Neutrophil (primary cell): ENCODE results near the gene BLVRB.
"Not testable (repeated sequence)": the region's sequence is repeated elsewhere in the genome, so short reads cannot be mapped to it uniquely, and the experiment has no call there.

Experiments
- H3K27ac ChIP-seq: fragments of 200-600 bp; sonication (generic); 2 replicates; pipeline ENCODE4 v1.5.1; 2016; ENCODE audit warnings: mild to moderate bottlenecking, moderate library complexity
- H3K27me3 ChIP-seq: fragments of 200-600 bp; sonication (generic); 2 replicates; pipeline ENCODE4 v1.6.0; 2016; ENCODE audit warnings: mild to moderate bottlenecking
- H3K36me3 ChIP-seq: fragments of 200-600 bp; sonication (generic); 2 replicates; pipeline ENCODE4 v1.5.1; 2017
- H3K4me1 ChIP-seq, 2 experiments: fragments of 200-600 bp in 1 of 2; sonication (generic) in 1 of 2; 1 replicate in 1 of 2; 2 replicates in 1 of 2; pipeline versions ENCODE4 v1.5.1 to v1.6.1; 2013 to 2016; ENCODE audit warnings: low read depth in 1 of 2, low read length in 1 of 2, mild to moderate bottlenecking in 1 of 2, moderate library complexity in 1 of 2; ENCODE audit not compliant: control insufficient read depth in 1 of 2, insufficient read depth in 1 of 2
- H3K4me3 ChIP-seq, 2 experiments: fragments of 200-600 bp in 1 of 2; sonication (generic) in 1 of 2; 1 replicate in 1 of 2; 2 replicates in 1 of 2; pipeline ENCODE4 v1.5.1; 2013 to 2016; ENCODE audit warnings: low read depth in 1 of 2, low read length in 1 of 2, mild to moderate bottlenecking in 1 of 2, moderate library complexity in 1 of 2
- H3K9me3 ChIP-seq: fragments of 200-600 bp; sonication (generic); 2 replicates; pipeline ENCODE4 v1.5.1; 2016
- TF ChIP-seq, protein P1 (sequence below): fragments of 200-600 bp; sonication (generic); IDR thresholded peaks from 2 replicates; pipeline ENCODE4 v1.5.1; 2016; ENCODE audit warnings: antibody characterized with exemption

The BLVRB gene

GRCh38 chr19:40503320-40503695 lies 37.8 kb upstream of the BLVRB start:
- Histone ChIP-seq H3K9me3 (no peaks in the 10 kb centered on the region), H3K27ac (no peak overlapping the region), H3K4me1 (no peaks in the 10 kb centered on the region), H3K4me3 (no peak overlapping the region), H3K27me3 (peaks cover 48% of the 10 kb centered on the region), H3K36me3 (no peaks in the 10 kb centered on the region)
- TF ChIP-seq, protein P1, sequence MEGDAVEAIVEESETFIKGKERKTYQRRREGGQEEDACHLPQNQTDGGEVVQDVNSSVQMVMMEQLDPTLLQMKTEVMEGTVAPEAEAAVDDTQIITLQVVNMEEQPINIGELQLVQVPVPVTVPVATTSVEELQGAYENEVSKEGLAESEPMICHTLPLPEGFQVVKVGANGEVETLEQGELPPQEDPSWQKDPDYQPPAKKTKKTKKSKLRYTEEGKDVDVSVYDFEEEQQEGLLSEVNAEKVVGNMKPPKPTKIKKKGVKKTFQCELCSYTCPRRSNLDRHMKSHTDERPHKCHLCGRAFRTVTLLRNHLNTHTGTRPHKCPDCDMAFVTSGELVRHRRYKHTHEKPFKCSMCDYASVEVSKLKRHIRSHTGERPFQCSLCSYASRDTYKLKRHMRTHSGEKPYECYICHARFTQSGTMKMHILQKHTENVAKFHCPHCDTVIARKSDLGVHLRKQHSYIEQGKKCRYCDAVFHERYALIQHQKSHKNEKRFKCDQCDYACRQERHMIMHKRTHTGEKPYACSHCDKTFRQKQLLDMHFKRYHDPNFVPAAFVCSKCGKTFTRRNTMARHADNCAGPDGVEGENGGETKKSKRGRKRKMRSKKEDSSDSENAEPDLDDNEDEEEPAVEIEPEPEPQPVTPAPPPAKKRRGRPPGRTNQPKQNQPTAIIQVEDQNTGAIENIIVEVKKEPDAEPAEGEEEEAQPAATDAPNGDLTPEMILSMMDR: no peak

GRCh38 chr19:40502647-40503319 lies 37.2 kb upstream of the BLVRB start:
- no peaks in the 10 kb centered on the region for H3K9me3 ChIP-seq
- H3K27me3 ChIP-seq: peaks cover 43% of the 10 kb centered on the region
- H3K36me3 ChIP-seq: no peaks in the 10 kb centered on the region
- TF ChIP-seq, protein P1: no peak
- no peaks in the 10 kb centered on the region for H3K4me1 ChIP-seq
- no peak overlapping the region for H3K4me3 ChIP-seq
- H3K27ac ChIP-seq: no peak overlapping the region

DNA sequence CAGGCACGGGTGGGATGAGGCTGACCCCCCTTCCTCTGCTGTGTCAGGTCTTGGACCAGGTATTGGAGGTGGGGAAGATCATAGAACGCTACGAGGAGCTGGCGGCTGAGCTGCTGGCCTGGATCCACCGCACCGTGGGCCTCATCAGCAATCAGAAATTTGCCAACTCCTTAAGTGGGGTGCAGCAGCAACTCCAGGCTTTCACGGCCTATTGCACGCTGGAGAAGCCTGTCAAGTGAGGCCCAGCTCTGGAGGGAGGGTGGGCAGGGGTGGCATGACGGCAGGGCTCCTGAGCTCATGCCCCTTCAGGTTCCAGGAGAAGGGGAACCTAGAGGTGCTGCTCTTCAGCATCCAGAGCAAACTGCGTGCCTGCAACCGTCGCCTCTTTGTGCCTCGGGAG lies 36.5 kb upstream of the BLVRB start:
- no peaks in the 10 kb centered on the region for H3K9me3 ChIP-seq
- H3K4me3 ChIP-seq: no peak overlapping the region
- H3K27ac ChIP-seq: no peak overlapping the region
- H3K27me3 ChIP-seq: peaks cover 41% of the 10 kb centered on the region
- TF ChIP-seq, protein P1: no peak
- H3K4me1 ChIP-seq: no peaks in the 10 kb centered on the region
- H3K36me3 ChIP-seq: no peaks in the 10 kb centered on the region

DNA sequence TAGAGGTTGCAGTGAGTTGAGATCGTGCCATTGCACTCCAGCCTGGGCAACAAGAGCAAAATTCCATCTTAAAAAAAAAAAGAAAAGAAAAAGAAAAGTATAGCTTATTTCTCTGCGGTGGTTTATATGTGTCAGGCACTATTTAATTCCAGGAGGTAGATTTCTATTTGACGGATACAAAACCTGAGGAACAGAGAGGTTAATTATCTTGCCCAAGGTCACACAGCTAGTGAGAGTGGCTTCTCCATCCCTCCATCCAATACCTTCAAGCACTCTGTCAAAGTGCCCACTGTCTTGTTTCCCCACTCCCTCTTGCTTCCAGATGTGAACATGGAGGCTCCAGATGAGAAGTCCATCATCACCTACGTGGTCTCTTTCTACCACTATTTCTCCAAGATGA lies 36.1 kb upstream of the BLVRB start:
- Histone ChIP-seq H3K36me3 (no peaks in the 10 kb centered on the region), H3K4me1 (no peaks in the 10 kb centered on the region), H3K9me3 (no peaks in the 10 kb centered on the region), H3K4me3 (no peak overlapping the region), H3K27ac (no peak overlapping the region), H3K27me3 (peaks cover 41% of the 10 kb centered on the region)
- TF ChIP-seq, protein P1: no peak

DNA sequence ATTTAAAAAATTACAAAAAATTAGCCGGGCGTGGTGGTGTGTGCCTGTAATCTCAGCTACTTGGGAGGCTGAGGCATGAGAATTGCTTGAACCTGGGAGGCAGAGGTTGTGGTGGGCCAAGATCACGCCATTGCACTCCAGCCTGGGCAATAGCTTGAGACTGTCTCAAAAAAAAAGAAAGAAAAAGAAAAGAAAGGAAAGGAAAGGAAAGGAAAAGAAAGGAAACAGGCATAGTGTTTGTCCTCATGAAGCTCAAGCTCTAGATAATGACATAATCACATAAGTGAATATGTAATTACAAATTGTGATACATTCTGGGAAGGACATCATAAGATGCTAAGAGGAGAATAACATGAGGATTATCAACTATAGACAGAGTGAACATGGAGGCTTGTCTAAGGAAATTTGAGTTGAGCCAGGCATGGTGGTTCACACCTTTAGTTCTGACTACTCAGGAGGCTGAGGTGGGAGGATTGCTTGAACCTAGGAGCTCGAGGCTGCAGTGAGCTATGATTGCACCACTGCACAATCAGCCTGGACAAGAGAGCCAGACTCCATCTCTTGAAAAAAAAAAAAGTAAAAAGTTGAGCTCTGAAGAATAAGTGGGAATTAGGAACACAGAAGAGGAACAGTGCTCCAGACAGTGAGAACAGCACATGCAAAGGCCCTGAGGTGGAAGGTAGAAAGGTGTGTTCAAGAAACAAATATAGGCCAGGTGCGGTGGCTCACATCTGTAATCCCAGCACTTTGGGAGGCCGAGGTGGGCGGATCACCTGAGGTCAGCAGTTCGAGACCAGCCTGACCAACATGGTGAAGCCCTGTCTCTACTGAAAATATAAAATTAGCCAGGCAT lies 35.4 kb upstream of the BLVRB start:
- H3K9me3 ChIP-seq, H3K4me1 ChIP-seq, H3K4me3 ChIP-seq, H3K36me3 ChIP-seq, H3K27ac ChIP-seq: not testable (repeated sequence)
- peaks cover 34% of the 10 kb centered on the region for H3K27me3 ChIP-seq

DNA sequence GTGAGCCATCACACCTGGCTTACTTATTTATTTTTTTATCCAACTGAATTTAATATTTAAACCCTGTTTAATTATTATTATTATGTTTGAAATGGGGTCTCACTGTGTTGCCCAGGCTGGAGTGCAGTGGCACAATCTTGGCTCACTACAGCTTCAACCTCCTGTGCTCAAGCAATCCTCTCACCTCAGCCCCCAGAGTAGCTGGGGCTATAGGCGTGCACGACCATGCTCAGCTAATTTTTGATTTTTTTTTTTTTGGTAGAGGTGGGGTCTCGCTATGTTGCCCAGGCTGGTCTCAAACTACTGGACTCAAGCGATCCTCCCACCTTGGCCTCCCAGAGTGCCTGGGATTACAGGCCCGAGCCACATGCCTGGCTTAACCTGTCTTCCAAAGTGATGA lies 33.8 kb upstream of the BLVRB start:
- TF ChIP-seq, protein P1: no peak

More for the DNA sequence above, 33.8 kb upstream of the BLVRB start:
- no peaks in the 10 kb centered on the region for H3K36me3 ChIP-seq
- H3K4me1 ChIP-seq: no peaks in the 10 kb centered on the region
- H3K27ac ChIP-seq: no peak overlapping the region
- H3K9me3 ChIP-seq: no peaks in the 10 kb centered on the region
- no peak overlapping the region for H3K4me3 ChIP-seq
- peaks cover 41% of the 10 kb centered on the region for H3K27me3 ChIP-seq
